Adrenal gland (tissue), 5 donors: Measurements from ENCODE around the gene CTTN.

Source experiments
- CTCF ChIP-seq, 6 experiments: fragments of 450-650 bp in 4 of 6; fragments of 200-600 bp in 2 of 6; sonication (generic) in 1 of 6; IDR thresholded peaks; 1 replicate in 5 of 6; 2 replicates in 1 of 6; pipeline versions ENCODE4 v1.5.1 to v1.8.0; 2016 to 2021; ENCODE audit warnings: antibody characterized with exemption in 6 of 6, mild to moderate bottlenecking in 2 of 6, moderate library complexity in 1 of 6
- POLR2A ChIP-seq, 2 donors: fragments of 450-650 bp; IDR thresholded peaks; one replicate each; pipeline ENCODE4 v1.6.1; 2017; ENCODE audit warnings: antibody characterized with exemption in 2 of 2, mild to moderate bottlenecking in 2 of 2, moderate library complexity in 1 of 2
- donor health status: DM: no; HTN: no; CAD: no.

- TF ChIP-seq CTCF (IDR thresholded peaks at IDR 0.05) (no peak), POLR2A (IDR thresholded peaks at IDR 0.05) (peak in 1 of 2 donors; percentile 95)
These were observed 1.4 kb downstream of the CTTN start for GRCh38 chr11:70399681-70400112.
